ENCODE results near the gene GRIK3. TPM values are rescaled to one million over a fixed set of nuclear protein-coding genes. Genes with fewer than 3 reads are reported as not detected.

Gene GRIK3
- total RNA-seq, 2 experiments from 2014 or later, result not detected

DNA sequence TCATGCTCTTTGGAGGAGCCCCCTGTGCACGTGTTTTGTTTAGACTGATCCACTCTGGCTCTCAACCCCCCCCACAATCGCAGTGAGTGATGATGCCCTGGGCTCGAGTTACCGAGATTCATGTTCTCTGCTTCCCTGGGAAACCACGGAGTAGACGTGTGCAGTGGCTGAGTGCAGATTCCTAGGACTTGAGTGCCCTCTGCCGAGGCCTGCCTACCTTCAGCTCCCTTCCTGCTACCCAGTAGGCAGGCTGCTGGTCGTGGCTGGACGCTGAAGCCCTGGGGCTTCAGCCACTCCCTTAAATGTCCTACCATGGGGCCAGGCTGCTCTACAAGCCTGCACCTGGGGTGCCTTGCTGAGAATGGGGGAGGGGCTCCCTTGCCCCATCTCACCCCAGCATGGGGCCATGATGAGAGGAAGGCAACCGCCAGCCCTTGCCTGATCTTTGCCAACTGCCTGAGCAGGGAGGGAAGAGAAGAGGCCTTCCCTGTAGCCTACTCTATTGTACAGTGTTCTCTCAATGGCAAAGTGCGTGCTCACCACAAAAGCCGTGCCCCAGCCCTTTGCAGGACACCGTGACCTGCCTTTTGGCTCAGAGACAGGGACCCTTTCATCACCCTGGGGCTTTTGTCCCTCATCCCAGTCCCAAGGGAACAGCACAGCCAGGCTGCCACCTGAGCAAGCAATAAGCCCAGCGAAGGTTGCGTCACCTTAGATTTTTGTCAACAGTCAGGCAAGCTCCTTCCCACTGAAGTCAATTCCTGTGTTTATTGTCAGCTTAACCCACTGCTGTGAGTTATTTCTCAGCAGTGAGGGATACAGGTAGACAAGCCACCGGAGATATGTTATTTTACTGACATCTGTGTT is 4.1 kb upstream of the GRIK3 start:
- no peak for DNase-seq
- Mint-ChIP-seq H3K27ac (no peak overlapping the region), H3K4me3 (no peak overlapping the region), H3K27me3 (peaks cover 64% of the 10 kb centered on the region), H3K9me3 (no peaks in the 10 kb centered on the region), H3K36me3 (ENCODE audit: low read depth) (no peaks in the 10 kb centered on the region), H3K4me1 (peaks cover 4% of the 10 kb centered on the region)
- ChIA-PET POLR2A (no interaction called here), CTCF (no interaction called here)

DNA sequence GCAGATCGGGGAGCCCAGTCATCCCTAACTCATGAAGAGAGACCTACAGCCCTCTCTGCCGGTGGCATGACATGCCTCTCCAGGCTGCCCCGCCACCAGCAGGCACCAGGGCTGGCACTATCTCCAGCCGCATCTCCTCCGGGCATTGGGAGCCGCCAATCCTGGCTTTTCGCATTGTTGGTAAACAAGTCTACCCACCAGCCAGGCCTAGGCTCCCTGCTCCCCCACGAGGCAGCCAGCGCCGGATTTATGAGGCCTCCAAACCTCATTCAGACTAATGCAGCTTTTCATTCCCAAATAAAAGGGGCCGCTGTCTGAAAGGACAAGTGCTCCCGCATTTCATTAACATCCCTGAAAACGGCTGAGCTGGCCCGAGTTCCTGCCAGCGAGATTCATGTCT is 3.4 kb upstream of the GRIK3 start:
- CTCF ChIA-PET, result no interaction called here
- H3K4me3 Mint-ChIP-seq, result no peak overlapping the region
- H3K36me3 Mint-ChIP-seq (ENCODE audit: low read depth), result no peaks in the 10 kb centered on the region
- POLR2A ChIA-PET, result no interaction called here
- DNase-seq, result no peak
- no peaks in the 10 kb centered on the region for H3K9me3 Mint-ChIP-seq
- H3K4me1 Mint-ChIP-seq, result peaks cover 4% of the 10 kb centered on the region
- H3K27me3 Mint-ChIP-seq, result peaks cover 66% of the 10 kb centered on the region
- H3K27ac Mint-ChIP-seq, result no peak overlapping the region

DNA sequence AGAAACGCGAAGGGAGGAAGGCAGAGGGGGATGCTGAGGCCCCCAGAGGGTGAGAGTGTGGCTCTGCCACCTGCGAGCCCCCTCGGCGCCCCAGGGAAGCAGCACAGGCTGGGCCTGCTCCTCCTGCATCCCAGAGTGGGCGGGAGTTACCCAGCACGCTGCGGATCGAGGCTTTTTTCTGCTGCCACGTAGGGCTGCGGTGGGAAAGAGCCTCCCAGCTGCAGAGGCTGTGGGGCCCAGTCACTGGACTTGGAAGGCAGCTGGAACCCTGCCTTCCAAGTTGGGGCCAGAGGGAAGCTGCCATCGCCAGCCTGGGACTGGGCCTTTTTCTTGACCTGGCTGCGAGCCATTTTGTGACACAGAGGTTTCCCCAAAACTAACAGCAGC is 2.3 kb upstream of the GRIK3 start:
- no peak overlapping the region for H3K27ac Mint-ChIP-seq
- no peaks in the 10 kb centered on the region for H3K9me3 Mint-ChIP-seq
- H3K4me1 Mint-ChIP-seq, result peaks cover 4% of the 10 kb centered on the region
- no peaks in the 10 kb centered on the region for H3K36me3 Mint-ChIP-seq (ENCODE audit: low read depth)
- ChIA-PET CTCF (no interaction called here), POLR2A (no interaction called here)
- DNase-seq, result no peak
- no peak overlapping the region for H3K4me3 Mint-ChIP-seq
- H3K27me3 Mint-ChIP-seq, result peaks cover 75% of the 10 kb centered on the region

DNA sequence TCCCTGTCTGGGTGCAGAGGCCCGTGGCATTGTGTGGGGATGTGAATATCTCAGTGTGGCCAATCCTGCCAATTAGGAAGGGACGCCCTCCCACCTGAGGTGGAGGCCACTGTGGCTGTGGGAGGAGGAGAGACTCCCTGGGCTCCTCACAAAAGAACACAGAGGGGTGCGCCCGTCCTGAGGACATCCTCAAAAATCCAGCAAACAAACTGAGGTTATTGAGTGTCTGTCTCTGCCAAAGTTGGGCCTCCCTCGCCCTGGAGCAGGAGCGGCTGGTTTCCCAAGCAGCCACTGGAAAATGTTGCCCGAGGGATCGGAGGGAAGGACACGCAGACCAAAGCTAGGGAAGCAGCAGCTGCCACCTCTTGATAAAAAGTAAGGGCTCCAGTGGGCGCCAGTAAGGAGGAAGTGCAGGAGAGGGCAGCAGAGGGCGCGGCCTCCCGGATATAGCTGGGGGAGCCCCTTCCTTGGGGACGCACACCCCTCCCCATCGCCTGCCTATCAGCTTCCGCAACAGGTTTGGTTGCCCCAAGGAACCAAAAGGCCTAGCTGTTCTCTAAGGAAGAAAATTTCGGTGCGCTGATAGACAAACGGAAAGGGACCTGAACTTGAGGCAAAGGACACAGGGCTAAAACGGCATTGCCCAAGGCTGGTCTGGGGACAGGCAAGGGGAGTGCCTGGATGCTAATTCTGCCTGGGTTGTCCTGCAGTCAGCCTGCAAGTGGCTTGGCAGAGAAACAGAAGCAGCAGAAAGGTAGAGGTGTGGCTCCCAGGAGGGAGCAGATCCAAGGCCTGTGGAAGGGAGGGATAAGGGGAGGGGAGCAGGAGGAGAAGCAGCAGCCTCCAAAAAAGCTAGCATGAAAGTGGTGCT is 1.7 kb upstream of the GRIK3 start:
- no peak overlapping the region for H3K4me3 Mint-ChIP-seq
- peaks cover 75% of the 10 kb centered on the region for H3K27me3 Mint-ChIP-seq
- CTCF ChIA-PET, result no interaction called here
- peak; percentile 7 for DNase-seq
- H3K36me3 Mint-ChIP-seq (ENCODE audit: low read depth), result no peaks in the 10 kb centered on the region
- H3K9me3 Mint-ChIP-seq, result no peaks in the 10 kb centered on the region
- H3K27ac Mint-ChIP-seq, result no peak overlapping the region
- peaks cover 4% of the 10 kb centered on the region for H3K4me1 Mint-ChIP-seq
- POLR2A ChIA-PET, result no interaction called here

DNA sequence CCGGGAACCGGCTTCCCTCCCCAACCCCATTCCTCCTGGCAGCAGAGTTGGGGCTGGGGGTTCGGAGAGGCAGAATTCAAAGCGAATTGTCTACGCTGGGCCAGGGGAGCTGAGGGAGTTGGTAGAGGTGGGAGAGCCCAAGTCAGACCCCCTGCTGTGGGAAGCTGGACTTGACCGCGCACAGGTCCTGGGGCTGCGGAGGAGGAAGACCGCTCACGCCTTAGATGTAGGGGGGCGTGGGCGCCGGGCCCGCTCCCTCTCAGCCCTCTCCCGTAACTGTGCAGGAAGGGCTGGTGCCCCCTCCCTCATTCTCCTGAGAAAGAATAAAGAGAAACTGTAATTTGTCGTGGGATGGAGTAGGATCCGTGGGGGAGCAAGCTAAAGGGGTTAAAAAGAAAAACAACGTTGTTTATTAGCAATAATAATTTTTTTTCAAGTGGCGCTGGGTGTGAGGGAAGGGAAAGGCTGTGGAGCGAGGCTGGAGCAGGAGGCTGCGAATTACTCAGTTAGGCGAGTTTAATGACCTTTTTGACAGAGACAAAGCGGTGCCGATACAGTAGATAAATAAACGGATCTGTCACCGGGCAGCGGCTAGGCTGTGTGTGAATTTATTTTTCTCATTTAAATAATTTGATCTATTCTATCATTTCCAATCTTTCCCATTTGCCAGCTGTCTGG is 838 bp upstream of the GRIK3 start:
- Mint-ChIP-seq H3K4me1 (peaks cover 4% of the 10 kb centered on the region), H3K4me3 (no peak overlapping the region), H3K36me3 (ENCODE audit: low read depth) (no peaks in the 10 kb centered on the region), H3K9me3 (no peaks in the 10 kb centered on the region), H3K27me3 (peaks cover 73% of the 10 kb centered on the region), H3K27ac (no peak overlapping the region)
- ChIA-PET POLR2A (no interaction called here), CTCF (no interaction called here)
- DNase-seq, result no peak

DNA sequence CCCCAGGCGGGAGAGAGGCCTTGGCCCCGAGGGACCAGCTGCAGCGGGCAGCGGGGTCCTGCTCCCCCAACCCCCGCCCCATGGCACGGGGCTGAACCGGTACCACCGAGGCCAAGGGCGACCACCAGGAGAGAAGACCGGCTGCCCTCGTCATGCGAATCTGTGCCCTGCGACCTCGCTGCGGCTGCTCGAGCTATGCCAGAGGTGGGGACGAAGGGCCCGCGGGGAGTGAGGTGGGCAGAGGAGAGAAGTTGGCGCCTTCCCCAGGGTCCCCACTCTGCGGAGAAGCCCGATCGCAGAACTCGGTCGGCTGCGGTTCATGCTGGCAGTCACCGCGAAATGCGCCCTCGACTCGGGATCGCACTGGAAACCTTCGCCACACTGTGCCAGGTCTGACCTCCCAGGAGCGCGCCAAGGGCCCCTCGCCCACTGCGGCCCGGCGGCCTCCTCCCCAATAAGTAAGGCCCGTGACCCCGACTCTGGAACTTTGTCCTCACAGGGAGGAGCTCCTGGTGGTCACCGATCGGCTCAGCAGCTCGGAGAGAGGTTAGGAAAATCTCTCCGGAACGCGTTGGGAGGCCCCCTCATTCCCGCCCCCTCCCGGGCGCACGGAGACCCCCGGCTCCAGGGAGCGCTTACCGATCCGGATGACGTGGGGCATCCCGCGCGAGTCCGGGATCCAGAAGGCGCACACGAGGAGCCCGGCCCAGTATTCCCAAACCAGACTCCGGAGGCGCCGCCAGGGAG is 787 bp downstream of the GRIK3 start:
- peaks cover 69% of the 10 kb centered on the region for H3K27me3 Mint-ChIP-seq

DNA sequence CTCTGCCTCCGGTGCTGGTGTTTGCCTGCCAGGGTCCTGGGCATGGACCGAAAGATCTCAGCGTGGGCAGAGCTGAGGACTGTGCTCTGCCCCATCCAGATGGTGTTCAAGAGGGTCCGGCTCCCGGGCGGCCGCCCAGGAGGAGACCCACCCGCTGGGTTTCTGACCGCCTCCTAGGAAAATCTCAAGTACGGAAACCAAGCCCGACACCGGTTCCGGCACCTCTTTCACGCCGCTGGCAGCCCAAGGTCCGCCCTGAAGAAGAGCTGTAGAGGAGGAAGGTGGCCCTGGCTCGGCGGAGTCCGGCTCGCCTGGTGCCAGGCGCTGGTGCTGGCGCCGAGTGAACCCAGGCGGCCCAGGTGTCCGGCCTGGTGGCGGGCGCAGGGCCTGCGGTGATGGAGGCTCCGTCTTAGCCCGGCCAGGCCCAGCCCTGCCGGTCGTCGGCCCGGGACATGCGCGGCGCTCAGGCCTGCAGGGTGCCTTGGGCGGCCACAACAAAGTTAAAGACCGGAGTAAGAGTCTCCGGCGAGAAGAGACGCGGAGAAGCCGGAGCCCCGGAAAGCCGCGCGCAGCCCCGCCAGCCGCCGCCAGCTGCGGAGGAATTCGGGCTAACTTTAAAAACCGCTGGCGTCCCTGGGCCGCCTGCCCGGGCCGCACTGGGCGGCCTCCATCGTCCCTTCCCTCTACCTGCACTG is 1.5 kb downstream of the GRIK3 start:
- no peaks in the 10 kb centered on the region for H3K36me3 Mint-ChIP-seq (ENCODE audit: low read depth)
- ChIA-PET POLR2A (no interaction called here), CTCF (no interaction called here)
- H3K27me3 Mint-ChIP-seq, result peaks cover 65% of the 10 kb centered on the region
- no peak overlapping the region for H3K4me3 Mint-ChIP-seq
- peaks cover 4% of the 10 kb centered on the region for H3K4me1 Mint-ChIP-seq
- H3K9me3 Mint-ChIP-seq, result no peaks in the 10 kb centered on the region
- no peak for DNase-seq
- no peak overlapping the region for H3K27ac Mint-ChIP-seq

More for the DNA sequence above, 787 bp downstream of the GRIK3 start:
- ChIA-PET POLR2A (no interaction called here), CTCF (no interaction called here)
- no peaks in the 10 kb centered on the region for H3K36me3 Mint-ChIP-seq (ENCODE audit: low read depth)
- H3K9me3 Mint-ChIP-seq, result no peaks in the 10 kb centered on the region
- no peak overlapping the region for H3K27ac Mint-ChIP-seq
- no peak for DNase-seq
- H3K4me1 Mint-ChIP-seq, result peaks cover 4% of the 10 kb centered on the region
- no peak overlapping the region for H3K4me3 Mint-ChIP-seq

DNA sequence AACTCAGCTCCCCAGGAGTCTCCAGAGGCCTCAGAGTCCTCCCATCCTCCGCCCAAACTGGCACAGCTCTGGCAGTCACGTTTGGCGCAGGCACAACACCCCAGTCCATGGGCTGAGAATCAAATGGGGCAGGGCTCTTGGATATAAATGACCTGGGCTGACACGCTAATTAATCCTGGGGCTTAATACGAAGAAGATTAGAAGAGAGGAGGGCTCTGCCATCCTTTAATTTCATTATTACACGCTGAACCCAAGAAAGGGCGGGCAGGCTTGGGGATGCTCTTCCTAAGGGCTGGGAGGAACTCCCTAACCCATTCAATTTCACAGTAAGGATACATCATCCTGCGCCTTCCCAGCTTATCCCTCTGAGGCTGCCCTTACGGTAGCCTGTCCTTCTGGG is 2.4 kb downstream of the GRIK3 start:
- Mint-ChIP-seq H3K27ac (no peak overlapping the region), H3K9me3 (no peaks in the 10 kb centered on the region), H3K27me3 (peaks cover 56% of the 10 kb centered on the region), H3K36me3 (ENCODE audit: low read depth) (no peaks in the 10 kb centered on the region), H3K4me3 (no peak overlapping the region), H3K4me1 (peaks cover 4% of the 10 kb centered on the region)
- DNase-seq, result no peak
- ChIA-PET POLR2A (no interaction called here), CTCF (no interaction called here)

DNA sequence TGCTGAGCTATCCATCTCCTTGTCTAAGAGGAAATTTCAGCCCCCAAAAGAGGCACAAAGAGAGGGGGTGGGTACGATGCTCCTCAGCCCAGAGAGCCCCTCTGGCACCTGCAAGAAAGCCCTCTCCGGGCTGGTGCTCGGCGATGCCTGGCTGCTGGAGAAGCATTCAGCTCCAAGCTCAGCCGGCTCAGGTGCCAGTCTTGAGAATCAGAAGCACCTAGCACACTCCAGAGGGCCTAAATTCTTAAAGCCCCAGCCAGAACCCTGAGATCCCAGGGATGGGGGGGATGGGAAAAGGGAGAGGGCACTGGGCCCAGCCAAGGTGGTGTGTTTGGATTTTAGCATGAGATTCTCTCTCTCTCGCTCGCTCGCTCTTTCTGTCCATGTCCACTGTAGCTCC is 2.9 kb downstream of the GRIK3 start:
- Mint-ChIP-seq H3K4me3 (no peak overlapping the region), H3K27me3 (peaks cover 55% of the 10 kb centered on the region), H3K9me3 (no peaks in the 10 kb centered on the region), H3K27ac (no peak overlapping the region), H3K36me3 (ENCODE audit: low read depth) (no peaks in the 10 kb centered on the region), H3K4me1 (peaks cover 4% of the 10 kb centered on the region)
- POLR2A ChIA-PET, result no interaction called here
- CTCF ChIA-PET, result no interaction called here
- no peak for DNase-seq

DNA sequence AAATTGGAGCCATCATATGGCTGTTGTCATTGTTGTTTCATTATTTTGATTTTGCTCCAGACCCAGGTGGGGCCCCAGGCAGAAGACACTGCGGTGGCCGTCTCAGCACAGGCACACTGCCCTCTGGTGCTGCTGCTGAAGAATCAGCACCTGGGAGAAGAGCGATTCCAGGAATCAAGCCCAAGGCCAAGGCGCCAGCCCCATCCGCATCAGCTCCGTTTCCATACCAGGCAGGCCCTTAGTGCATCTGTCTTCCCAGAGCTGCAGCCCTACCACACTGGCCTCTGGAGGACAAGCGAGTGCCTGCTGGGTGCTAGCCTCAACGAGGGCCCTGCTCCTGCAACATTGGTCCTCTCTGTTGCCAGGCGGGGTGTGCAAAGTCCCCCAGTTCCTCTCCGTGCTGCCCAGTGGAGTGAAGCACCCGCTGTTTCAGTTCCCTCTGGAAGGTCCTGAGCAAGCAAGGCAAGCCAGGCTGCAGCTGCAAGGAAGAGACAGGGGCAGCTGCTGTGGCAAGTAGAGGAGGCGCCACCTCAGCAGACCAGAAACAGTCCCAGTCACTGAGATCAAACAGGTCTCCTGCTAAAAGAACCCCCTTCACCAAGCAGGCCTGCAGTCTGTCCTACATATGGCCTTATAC is 5.2 kb downstream of the GRIK3 start:
- Mint-ChIP-seq H3K4me3 (no peak overlapping the region), H3K4me1 (no peaks in the 10 kb centered on the region), H3K27ac (no peak overlapping the region), H3K36me3 (ENCODE audit: low read depth) (no peaks in the 10 kb centered on the region), H3K27me3 (peaks cover 39% of the 10 kb centered on the region), H3K9me3 (no peaks in the 10 kb centered on the region)
- ChIA-PET CTCF (no interaction called here), POLR2A (no interaction called here)
- DNase-seq, result no peak

DNA sequence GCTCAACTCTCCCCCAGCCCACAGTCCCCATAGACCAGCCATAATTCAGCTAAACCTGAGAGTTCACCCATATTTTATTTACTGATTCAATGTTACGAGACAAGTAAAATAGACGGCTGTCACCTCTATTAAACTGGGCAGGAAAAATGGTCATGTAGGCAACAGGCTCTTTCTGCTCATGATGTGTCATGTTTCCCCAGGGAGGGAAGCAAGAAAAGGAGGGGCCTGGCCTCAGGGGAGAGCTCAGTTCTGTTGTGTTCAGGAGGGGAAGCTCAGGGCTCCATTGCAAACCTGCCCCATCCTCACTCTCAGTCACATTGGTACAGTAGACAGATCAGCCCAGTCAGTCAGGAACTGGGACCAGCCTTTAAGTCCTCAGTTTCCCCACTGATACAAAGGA is 12.8 kb downstream of the GRIK3 start:
- Mint-ChIP-seq H3K27me3 (no peaks in the 10 kb centered on the region), H3K36me3 (ENCODE audit: low read depth) (no peaks in the 10 kb centered on the region), H3K9me3 (no peaks in the 10 kb centered on the region), H3K4me3 (no peak overlapping the region), H3K4me1 (no peaks in the 10 kb centered on the region), H3K27ac (no peak overlapping the region)
- DNase-seq, result no peak
- CTCF ChIA-PET, result no interaction called here
- POLR2A ChIA-PET, result no interaction called here

DNA sequence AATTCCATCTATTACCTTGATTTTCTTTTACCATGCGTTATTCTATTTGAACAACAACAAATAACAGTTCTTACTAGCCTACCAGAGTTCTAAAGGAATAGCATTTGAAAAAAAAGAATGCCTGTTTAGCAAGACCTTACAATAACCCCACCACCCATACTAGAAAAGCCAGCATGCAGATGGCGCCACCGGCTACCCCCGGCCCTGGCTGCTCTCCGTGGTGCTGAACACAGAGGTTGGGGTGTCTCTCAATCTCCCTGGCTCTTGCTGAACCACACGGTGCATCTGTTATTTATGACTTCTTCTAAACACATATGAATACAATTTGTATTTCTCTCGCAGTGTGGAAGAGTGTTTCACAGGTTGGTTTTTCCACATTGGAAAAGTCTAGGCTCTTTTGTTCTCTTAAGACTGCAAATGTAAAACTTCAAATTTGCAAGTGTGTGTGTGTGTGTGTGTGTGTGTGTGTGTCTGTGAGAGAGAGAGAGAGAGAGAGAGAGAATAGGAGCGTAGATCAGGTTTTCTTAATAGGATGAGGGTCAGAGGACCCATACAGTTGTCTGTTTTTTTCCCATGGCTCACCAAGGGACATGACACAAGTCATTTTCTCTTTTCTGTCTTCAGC is 13.6 kb downstream of the GRIK3 start:
- Mint-ChIP-seq H3K4me1 (no peaks in the 10 kb centered on the region), H3K4me3 (no peak overlapping the region), H3K9me3 (no peaks in the 10 kb centered on the region), H3K27ac (no peak overlapping the region), H3K27me3 (no peaks in the 10 kb centered on the region), H3K36me3 (ENCODE audit: low read depth) (no peaks in the 10 kb centered on the region)
- ChIA-PET POLR2A (no interaction called here), CTCF (no interaction called here)
- DNase-seq, result peak; percentile 31

All from activated CD4-positive, alpha-beta T cell treated with anti-CD3 and anti-CD28 coated beads, Interleukin-2, amount 10 ng/mL, durations not matched to agents 7 days and 5 days (primary cell).